ENCODE measurements around the gene FOXN1.

DNA sequence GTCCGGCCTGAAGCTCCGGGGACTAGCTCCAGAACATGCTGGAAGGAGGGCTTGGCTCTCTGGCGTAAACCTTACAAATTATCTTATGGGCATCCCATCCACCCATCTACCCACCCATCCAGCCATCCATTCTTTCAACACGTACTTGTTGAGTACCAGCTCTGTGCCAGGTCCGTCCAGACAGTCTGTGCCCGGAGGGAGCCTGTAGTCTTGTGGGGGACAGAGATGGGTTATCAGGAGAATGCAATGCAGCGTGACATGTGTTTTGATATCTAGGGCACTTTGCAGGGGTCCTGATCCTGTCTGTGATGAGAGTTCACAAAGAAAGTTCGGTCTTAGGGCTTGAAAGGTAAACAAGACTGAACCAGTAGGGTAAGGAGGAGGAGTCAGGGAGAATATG is 36.8 kb upstream of the FOXN1 start:
- TF ChIP-seq, protein P1, sequence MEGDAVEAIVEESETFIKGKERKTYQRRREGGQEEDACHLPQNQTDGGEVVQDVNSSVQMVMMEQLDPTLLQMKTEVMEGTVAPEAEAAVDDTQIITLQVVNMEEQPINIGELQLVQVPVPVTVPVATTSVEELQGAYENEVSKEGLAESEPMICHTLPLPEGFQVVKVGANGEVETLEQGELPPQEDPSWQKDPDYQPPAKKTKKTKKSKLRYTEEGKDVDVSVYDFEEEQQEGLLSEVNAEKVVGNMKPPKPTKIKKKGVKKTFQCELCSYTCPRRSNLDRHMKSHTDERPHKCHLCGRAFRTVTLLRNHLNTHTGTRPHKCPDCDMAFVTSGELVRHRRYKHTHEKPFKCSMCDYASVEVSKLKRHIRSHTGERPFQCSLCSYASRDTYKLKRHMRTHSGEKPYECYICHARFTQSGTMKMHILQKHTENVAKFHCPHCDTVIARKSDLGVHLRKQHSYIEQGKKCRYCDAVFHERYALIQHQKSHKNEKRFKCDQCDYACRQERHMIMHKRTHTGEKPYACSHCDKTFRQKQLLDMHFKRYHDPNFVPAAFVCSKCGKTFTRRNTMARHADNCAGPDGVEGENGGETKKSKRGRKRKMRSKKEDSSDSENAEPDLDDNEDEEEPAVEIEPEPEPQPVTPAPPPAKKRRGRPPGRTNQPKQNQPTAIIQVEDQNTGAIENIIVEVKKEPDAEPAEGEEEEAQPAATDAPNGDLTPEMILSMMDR (conservative IDR thresholded peaks at IDR 0.05), result no peak
- no peak for TF ChIP-seq ZFX (IDR thresholded peaks at IDR 0.05)

Measured in C4-2B (cell line).